ENCODE measurements around the gene SPEN. TPM values are rescaled to one million over a fixed set of nuclear protein-coding genes. Genes with fewer than 3 reads are reported as not detected.

The SPEN gene
- total and polyA plus RNA-seq, 9 of the 15 experiments (the other 6 are each of a cell fraction or from before 2014, with no cell fraction given): 5.7 to 87.5 (median 27.2) TPM

DNA sequence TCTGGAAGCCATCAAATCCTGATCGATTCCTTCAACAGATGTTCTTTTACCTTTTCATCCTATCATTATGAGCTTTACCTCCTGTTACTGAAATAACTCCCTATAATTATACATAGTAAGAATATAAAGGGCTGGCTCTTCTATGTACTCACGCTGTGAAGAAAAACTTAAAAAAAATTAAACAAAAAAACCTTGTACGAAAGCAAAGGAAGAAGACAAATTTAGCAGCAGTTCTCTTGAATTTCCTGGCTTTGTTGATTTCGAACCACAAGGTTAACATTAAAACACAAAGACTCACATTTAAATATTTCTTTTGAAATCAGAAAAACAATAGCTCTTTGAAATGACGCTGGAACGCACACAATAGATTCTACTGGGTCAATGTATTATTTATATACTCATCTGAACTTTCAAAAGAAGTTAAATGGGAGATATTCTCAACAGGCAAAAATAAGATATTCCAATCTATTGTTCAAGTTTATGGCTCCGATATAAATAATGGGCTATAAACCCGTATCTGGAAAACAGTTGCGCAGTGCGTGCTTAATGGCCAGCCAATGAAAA is 13.6 kb upstream of the SPEN start (continued):
- TF ChIP-seq CEBPG (CRISPR knock-in tag; IDR thresholded peaks at IDR 0.05): no peak
- no peak for TF ChIP-seq CEBPG (tag; conservative IDR thresholded peaks at IDR 0.05 in 1 of 2, IDR thresholded peaks at IDR 0.05 in 1 of 2)
- TF ChIP-seq CHAMP1 (IDR thresholded peaks at IDR 0.05): 0 out of 2 replicates have a peak, but pooled peaks have one; percentile 55
- no peak for TF ChIP-seq RCOR1 (IDR thresholded peaks at IDR 0.05; ENCODE audit: borderline replicate concordance in 1 of 2, low read depth in 2 of 2, low read length in 2 of 2)
- TF ChIP-seq MTF1 (CRISPR knock-in tag; IDR thresholded peaks at IDR 0.05; ENCODE audit: borderline replicate concordance): no peak
- no peak for TF ChIP-seq ZC3H8 (IDR thresholded peaks at IDR 0.05)
- no peak for TF ChIP-seq ZBTB1 (CRISPR knock-in tag; IDR thresholded peaks at IDR 0.05; ENCODE audit: borderline replicate concordance, low read depth)
- TF ChIP-seq ZNF778 (CRISPR knock-in tag; IDR thresholded peaks at IDR 0.05): no peak
- TF ChIP-seq GTF2A2 (tag; IDR thresholded peaks at IDR 0.05): no peak
- TF ChIP-seq, protein P1, sequence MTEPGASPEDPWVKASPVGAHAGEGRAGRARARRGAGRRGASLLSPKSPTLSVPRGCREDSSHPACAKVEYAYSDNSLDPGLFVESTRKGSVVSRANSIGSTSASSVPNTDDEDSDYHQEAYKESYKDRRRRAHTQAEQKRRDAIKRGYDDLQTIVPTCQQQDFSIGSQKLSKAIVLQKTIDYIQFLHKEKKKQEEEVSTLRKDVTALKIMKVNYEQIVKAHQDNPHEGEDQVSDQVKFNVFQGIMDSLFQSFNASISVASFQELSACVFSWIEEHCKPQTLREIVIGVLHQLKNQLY (CRISPR knock-in tag; conservative IDR thresholded peaks at IDR 0.05): no peak
- TF ChIP-seq RFX1 (IDR thresholded peaks at IDR 0.05): no peak
- TF ChIP-seq YY1 (IDR thresholded peaks at IDR 0.05; ENCODE audit: borderline replicate concordance in 1 of 3, control insufficient read depth in 1 of 3, extremely low read depth in 1 of 3, insufficient read depth in 3 of 3, insufficient read length in 1 of 3, insufficient replicate concordance in 2 of 3, low read depth in 1 of 3, low read length in 2 of 3): no peak
- TF ChIP-seq ZNF408 (CRISPR knock-in tag; IDR thresholded peaks at IDR 0.05; ENCODE audit: low read depth): no peak
- TF ChIP-seq POLR3G (IDR thresholded peaks at IDR 0.05; ENCODE audit: extremely low read depth, insufficient read length, insufficient replicate concordance): no peak
- no peak for TF ChIP-seq NR1H2 (CRISPR knock-in tag; IDR thresholded peaks at IDR 0.05)
- TF ChIP-seq NCOA6 (IDR thresholded peaks at IDR 0.05): 0 out of 2 replicates have a peak, but pooled peaks have one; percentile 33
- TF ChIP-seq EWSR1 (IDR thresholded peaks at IDR 0.05; ENCODE audit: borderline replicate concordance, low read depth, partially characterized antibody): no peak
- TF ChIP-seq THRA (IDR thresholded peaks at IDR 0.05): no peak
- TF ChIP-seq SRSF7 (optimal IDR thresholded peaks at IDR 0.05; ENCODE audit: low read depth, low read length): no peak
- TF ChIP-seq HDAC1 (IDR thresholded peaks at IDR 0.05): no peak
- no peak for TF ChIP-seq E2F3 (CRISPR knock-in tag; IDR thresholded peaks at IDR 0.05)
- TF ChIP-seq RBM25 (IDR thresholded peaks at IDR 0.05; ENCODE audit: low read depth, low read length, severe bottlenecking): peak; percentile 80
- TF ChIP-seq ZNF696 (CRISPR knock-in tag; conservative IDR thresholded peaks at IDR 0.05): peak; percentile 59; the same call in 1 of the 2 replicates
- TF ChIP-seq BDP1 (IDR thresholded peaks at IDR 0.05; ENCODE audit: insufficient read depth, insufficient read length): no peak

Measured in K562 (cell line).